Hypothalamus (tissue), 51 donors: ENCODE measurements around the gene MON1B.
A peak's percentile ranks its signal among the peaks of the same experiment; 100 is the strongest.
"Not testable (repeated sequence)": the region's sequence is repeated elsewhere in the genome, so short reads cannot be mapped to it uniquely, and the experiment has no call there.

Source experiments
- DNase-seq, 51 donors: peaks; one replicate each; lab custom pipeline; 2025; lab: John Stamatoyannopoulos, UW

Gene MON1B

GRCh38 chr16:77190478-77191258 is at the start of gene MON1B:
MON1B (plus strand) TSS chr16:77191190; CDS start chr16:77191486, 296 bp downstream.
- DNase-seq, result peak; percentile 69 to 99 (median 96)

DNA sequence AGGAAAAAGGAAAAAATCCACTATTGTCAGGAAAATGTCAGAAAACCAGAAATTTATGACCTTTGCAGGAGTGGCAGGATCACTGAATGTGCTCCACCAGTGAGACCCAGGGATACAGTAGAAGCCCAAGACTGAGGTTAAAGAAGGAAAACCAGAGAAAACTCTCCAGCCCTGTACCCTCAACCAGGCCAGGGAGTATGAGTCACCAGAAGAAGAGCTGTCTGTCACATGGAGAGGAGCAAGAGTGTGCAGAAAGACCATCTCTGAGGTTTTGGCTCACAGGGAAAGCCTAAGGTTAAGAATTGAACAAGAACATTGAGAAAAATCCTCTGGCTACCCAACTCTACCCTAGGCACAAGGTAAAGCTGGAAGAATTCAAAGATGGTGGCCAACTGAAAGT is 47.6 kb upstream of the MON1B start:
- DNase-seq, result no peak

DNA sequence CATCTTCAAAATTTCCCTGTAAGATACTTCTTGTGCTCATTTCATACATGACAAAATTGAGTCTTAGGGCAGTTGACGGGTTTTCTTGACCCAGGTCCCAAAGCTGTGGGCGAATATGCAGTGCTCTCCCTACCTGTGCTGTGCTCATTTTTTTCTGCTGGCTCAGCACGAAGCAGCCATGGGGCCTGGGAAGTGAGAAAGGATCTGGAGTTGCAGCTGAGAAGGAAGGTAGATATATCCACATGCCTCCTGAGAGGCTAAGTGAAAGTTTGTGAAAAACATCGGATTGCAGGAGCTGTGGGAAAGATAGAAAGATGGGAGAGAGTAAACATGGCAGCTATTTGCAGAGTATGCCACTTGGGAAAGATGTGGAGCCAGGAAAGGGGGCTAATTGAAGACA is 42.9 kb upstream of the MON1B start:
- no peak for DNase-seq

- no peak for DNase-seq
Observed at GRCh38 chr16:77157346-77158058, 33.5 kb upstream of the MON1B start.

- DNase-seq, result no peak
Observed at GRCh38 chr16:77158293-77158692, 32.7 kb upstream of the MON1B start.

DNA sequence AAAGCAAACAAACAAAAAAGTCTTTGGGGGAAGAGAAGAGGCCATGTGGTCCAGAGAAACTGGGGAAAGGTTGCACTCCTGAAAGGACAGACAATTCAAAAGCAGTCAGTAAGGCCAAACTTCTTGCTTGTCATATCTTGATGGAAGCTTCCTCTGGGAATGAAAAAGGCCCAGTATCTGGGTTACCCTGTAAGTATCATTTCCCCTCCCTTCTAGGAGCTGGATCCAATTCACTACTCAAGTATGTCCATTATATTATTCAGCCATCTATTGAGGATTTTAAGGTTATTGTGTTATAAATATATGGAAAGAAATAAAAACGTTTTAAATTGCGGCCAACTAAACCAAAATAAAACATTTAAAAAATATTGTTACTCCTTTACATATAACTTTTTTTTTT is 26.0 kb upstream of the MON1B start:
- no peak for DNase-seq

DNA sequence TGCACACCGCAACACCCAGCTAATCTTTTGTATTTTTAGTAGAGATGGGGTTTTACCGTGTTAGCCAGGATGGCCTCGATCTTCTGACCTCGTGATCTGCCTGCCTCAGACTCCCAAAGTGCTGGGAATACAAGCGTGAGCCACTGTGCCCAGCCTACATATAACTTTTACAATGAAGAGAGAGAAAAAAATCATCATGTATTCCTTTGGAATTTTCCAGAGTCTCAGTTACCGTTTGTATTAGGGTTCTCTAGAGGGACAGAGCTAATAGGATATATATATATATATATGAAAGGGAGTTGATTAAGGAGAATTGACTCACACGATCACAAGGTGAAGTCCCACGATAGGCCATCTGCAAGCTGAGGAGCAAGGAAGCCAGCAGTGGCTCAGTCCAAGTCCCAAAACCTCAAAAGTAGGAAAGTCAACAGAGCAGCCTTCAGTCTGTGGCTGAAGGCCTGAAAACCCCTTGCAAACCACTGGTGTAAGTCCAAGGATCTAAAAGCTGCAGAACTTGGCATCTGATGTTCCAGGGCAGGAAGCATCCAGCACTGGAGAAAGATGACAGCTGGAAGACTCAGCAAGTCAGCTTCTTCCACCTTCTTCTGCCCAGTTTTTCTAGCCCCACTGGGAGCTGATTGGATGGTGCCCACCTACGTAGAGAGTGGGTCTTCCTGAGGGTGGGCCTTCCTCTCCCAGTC is 25.3 kb upstream of the MON1B start:
- not testable (repeated sequence) for DNase-seq

DNA sequence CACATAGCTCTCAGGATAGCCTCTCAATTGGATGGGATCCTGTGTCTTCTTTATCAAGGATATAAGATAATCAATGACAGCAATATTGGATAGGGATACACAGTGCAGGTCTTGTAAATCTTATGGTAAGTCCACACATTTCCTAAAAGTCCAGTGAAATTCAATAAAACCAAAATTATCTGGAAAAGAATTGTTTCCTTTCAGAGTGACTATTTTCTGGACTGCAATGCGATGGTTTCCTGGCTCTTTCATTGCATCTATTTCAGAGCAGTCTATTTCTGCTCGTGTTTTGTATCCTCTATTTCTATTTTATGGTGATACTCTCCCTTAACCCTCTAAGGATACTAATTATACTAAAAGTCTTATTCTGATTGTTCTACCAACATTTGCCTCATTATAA is 24.3 kb upstream of the MON1B start:
- no peak for DNase-seq

DNA sequence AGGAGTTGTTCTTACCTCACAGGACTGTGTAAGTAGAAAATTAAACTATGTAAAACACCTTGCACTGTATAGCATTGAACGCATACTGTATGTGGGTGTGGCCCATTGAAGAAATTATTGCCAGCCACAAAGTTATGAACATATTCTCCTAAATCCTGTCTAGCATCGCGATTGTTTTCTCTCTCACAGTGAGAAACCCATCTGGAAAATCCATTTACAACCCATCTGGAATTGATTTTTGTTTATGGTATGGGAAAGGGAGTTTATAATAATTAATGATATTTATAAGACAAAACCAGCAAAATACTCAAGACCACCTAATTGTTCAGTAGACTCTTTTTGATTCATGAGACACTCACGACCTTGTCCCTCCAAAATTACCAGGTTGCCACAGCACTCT is 22.1 kb upstream of the MON1B start:
- no peak for DNase-seq

DNA sequence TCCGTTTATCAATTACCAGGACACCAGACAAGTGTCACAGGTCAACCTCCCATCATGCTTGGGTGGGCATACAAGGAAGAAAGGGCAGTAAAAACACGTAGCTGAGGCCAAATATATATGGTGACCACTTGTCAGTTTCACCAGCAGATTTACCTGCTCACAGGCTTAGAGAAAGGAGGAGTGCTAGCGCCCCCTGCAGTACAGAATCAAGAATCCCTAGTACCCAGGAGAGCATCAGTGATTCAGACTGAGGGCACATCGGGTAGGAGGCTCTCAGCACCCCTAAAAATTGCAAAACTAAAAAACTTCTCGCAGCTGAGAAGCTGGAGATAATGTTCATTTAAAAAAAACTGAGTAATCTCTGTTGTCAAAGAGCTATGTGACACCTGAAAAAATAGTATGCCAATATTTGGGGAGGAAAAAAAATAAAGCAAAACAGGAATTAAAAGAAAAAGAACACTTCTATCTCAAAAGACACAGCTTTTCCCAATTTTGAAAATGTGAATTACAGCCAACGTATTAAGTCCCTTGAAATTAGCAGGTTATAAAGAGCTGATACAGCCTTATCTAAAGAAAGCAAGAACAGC is 21.2 kb upstream of the MON1B start:
- DNase-seq, result peak in 9 of 51 donors; percentile 1 to 30 (median 14)

DNA sequence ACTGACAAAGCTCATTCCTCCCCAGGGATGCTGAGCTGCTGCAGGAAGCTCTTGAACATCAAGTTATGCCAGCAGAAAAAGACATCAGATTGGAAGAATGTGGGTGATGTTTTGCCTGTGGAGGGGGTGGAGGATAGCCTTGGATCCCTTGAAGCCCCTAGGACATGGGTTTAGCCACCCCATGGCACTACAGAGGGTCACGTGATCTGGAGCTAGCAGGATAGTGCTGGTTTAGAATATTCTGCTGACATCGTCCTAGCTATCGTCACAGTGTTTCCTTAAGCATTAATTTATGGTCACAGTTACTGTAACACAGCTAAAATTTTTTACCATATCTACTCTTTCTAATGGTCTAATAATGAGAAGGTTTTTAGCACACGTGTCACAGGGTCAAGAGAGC is 20.2 kb upstream of the MON1B start:
- DNase-seq, result no peak

DNA sequence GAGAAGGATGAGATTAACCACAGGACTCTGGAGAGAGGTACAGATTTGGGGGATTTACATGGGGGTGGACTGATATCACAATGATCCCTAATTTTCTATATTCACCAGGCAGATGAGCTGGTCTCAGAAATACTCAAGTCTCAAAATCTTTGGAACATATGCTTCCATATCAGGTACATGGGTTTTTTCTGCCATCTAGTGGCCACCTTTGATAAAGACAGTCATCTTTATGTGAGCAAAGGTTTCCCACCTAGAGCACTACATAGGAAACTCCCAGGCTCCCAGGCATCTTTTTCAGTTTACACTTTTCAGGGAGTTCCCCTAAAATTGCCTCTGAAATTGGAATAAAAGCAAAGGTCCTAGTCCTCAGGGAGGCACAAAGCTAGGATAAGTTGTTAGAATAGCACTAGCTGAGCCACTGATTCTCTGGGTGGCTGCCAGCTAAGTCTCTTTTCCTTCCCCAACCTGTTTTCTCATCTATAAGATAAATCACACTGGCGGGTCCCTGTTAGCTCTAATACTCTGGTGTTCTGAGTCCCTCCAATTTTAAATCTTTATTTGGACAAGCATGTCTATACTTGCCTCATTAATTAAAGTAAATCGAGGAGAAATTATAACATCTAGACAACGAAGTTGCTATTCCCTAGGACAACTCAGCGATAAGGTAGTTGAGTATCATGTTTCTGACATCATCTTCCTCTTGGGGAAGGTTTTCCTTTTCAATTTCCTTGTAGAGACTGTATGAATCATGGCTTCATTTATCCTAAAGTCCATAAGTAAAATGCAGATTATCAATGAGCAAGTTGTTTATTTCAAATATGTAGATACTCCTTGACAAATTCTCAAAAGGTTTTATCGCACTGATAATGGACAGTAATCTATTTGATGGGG is 19.0 kb upstream of the MON1B start:
- peak in 7 of 51 donors; percentile 2 to 62 (median 17) for DNase-seq

DNA sequence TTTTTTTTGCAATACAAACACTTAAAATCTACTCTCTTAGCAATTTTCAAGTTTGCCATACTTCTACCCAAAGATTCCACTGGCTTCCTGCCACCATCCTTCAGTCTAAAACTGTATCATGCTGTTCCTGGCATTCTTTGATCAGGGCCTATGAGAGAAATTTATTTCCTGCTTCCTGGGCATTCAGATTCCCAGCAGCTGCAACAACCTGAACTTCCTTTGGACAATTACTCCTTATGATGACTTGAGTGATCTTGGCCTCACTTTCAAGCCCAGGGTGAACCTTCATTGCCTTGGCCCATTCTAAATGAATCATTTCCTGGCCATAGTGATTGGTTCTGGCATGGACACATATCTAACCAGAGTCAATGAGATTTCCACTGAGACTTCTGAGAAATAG is 18.0 kb upstream of the MON1B start:
- DNase-seq, result no peak

DNA sequence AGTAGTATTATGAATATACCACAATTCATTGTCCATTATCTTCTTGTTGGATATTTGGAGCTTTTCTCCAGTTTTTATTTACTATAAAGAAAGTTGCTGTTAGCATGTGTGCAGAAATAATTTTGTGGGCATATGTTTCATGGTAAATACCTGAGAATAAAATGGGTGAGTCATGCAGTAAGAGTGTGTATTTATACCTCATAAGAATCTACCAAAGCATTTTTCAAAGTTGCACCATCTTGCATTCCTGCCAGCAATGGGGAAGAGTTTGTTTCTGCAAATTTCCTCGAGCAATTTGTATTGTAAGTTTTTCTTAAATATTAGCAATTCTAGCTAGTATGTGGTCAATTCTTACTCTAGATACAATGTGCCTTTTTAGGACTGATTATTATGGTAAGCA is 7.9 kb upstream of the MON1B start:
- no peak for DNase-seq

- DNase-seq, result not testable (repeated sequence)
Observed at GRCh38 chr16:77186298-77186697, 4.7 kb upstream of the MON1B start.

DNA sequence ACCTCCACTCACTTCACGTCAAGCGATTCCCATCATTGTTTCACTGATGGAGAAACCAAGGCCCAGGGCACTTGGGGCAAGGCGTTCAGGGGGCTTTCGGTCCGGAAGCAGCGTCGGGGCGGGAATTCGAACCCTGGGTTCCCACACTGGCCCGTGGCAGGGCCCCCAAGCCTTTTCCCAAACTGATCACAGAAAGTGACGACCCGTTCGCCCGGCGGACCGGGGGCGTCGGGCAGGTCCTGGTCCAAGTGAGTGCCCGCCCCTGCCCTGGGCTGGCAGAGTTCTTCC is 856 bp upstream of the MON1B start:
- DNase-seq, result no peak

DNA sequence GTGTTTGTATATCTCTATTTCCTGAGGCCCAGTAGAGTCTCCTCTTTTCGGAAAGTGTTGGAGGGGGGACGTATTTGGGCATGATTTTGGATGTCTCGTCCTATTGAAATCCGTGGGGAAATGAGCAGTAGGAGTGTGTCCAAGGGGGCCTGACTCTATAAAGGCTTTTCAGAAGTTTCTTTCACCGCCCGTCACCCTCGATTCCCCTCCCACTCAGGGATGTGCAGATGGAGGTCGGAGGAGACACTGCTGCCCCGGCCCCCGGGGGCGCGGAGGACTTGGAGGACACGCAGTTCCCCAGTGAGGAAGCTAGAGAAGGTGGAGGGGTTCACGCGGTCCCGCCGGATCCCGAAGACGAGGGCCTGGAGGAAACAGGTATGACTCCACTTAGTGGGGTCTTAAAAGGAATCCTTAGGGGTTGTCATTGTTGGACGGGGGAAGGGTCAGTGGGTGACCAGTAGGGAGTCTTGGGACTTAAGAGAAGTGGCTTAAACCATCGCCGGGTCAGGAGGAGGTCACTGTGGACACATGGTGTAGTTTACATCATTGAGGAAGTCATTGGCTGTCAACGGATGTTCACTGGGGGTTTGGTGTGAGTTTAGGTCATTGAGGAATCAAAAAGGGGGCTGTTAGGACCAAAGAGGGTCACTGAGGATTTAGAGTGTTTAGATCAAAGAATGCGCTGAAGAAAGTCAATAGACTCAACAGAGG is 424 bp downstream of the MON1B start:
- peak in 10 of 51 donors; percentile 16 to 60 (median 24) for DNase-seq

GRCh38 chr16:77193377-77193776 is 2.4 kb downstream of the MON1B start:
- DNase-seq, result no peak
